Right lung (tissue), 5 donors: ENCODE results near the gene TMEM121B. TPM values are rescaled to one million over a fixed set of nuclear protein-coding genes. Genes with fewer than 3 reads are reported as not detected.

ENCODE experiments used
- DNase-seq, 2 donors: peaks; one replicate each; pipeline ENCODE4 v3.0.0-alpha.2; 2013
- polyA plus RNA-seq, 5 donors: library from polyadenylated mRNA; unstranded; fragments of 120-200 nt; gene quantifications; one replicate each; pipeline versions ENCODE4 v1.2.1 to v1.2.3, GENCODE V29; 2013; ENCODE audit warnings: inconsistent platforms in 1 of 5, low replicate concordance in 1 of 5; ENCODE audit not compliant: insufficient read length in 5 of 5, insufficient read depth in 1 of 5

TMEM121B gene
- polyA plus RNA-seq, 5 donors: 0.51 to 1.1 (median 0.77) TPM

GRCh38 chr22:17140022-17140421, 18.9 kb upstream of the TMEM121B start:
- DNase-seq: no peak

- no peak for DNase-seq
Measured at GRCh38 chr22:17138513-17138912, 17.4 kb upstream of the TMEM121B start.

GRCh38 chr22:17137861-17138425, 16.8 kb upstream of the TMEM121B start:
- no peak for DNase-seq

- DNase-seq: no peak
Measured at GRCh38 chr22:17137170-17137569, 16.0 kb upstream of the TMEM121B start.

DNA sequence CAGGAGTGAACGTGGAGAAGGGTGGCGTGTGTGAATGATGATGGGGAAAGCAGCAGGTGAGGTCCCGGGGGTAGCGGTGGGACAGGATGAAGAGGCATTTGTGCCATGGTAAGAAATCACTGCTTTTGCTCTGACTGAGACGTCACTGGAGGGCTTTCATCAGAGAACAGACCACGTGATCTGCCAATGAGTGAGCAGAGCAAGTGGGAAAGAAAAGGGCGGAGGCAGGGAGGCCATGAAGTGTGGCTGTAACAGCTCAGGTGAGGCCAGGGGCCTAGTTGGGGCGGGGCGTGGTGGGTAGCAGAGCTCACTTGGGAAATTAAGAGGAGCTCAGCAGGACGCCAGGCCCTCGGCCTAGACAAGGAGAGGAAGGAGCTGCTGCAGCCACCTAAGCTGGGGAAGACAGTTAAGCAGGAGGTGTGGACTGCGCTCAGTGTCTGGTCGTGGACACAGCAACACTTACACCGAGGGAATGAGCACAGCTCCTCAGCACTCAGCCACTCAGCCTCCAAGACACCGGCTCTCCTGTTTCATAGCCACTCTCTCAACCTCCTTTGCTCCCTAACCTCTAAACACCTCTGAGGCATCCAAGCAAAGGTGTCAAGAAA, 14.1 kb upstream of the TMEM121B start:
- no peak for DNase-seq

DNA sequence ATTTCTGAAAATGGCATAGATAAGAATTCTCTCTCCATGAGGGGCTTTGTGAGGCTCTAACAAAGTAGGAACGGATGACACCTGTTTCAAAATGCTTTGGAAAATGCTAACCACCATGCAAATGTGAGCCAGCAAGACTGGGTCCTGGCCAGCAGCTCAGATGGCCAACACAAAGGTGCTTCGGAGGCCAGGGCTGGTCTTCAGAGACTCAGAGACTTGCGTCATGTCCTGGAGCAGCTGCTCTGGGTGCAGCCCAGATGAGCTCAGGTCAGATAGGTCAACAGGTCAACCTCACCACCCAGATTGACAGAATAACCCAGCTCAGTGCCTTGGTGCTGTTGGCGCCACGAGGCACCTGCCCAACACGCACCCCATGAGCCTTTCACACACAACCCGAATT, 12.0 kb upstream of the TMEM121B start:
- DNase-seq: no peak

DNA sequence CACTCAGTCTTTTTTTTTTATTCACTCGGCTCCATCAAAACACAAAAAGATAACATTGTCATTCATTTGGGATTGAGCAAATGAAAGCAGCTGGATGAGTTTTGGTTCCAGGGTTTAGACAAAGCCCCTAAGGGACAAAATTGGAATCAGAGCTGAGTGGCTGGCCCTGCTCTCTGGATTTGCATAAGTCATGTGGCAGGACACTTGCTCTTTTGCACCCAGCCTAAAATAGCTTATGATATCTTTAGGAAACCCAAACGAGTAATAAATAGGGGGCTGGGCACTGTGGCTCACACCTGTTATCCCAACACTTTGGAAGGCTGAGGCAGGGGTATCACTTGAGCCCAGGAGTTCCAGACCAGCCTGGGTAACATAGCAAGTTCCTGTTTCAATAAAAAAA, 11.0 kb upstream of the TMEM121B start:
- no peak for DNase-seq

- DNase-seq: no peak
Measured at GRCh38 chr22:17131686-17132085, 10.5 kb upstream of the TMEM121B start.

- DNase-seq: no peak
Measured at GRCh38 chr22:17130199-17130598, 9.0 kb upstream of the TMEM121B start.

- no peak for DNase-seq
Measured at GRCh38 chr22:17120711-17121232, 388 bp downstream of the TMEM121B start.

DNA sequence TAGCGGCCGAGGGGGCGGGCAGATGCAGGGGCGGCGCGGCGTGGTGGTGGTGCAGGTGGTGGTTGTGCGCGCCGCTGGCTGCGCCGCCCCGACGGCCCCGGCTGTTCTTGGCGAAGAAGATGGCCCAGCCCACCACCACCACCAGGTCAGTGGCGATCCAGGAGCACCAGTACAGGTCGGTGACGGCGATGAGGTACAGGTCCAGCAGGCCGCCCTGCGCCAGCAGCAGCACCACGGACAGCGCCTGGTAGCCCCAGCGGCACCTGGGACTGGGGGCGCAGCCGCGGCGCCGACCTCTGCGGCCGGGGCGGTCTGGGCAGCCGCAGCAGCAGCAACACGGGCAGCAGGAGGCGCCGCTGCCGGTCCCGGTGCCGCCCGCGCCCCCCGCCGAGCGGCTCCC, 879 bp downstream of the TMEM121B start:
- peak; percentile 34 to 51 for DNase-seq

DNA sequence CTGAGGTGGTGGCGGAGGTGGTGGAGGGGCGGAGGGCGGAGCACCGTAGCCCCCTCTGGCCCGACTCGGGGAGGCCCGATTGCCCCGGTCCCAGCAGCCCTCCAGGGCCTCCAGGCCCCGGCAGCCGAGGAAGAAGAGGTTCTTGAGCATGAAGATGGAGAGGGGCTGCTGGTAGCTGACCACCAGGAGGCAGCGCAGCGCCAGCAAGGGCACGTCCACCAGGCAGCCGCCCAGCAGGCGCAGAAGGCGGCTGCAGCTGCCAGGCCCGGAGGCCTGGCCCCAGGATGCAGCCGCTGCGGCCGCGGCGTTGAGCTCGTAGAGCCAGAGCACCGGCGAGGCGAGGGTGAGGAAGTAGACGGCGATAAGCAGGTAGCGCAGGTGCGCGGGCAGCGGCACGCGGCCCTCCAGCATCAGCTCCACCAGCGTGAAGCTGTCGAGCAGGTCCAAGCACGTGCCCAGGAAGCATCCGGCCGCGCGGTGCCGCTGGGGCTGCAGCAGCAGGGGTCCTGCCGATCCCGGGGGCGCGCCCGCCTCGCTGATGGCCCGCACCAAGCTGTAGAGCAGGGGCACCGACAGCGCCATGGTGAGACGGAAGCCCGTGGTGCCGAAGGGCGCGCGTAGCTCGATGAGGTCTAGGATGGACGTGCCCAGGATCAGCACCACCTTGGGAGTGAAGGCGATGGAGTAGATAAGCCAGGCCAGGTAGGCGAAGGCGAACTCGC, 1.5 kb downstream of the TMEM121B start:
- no peak for DNase-seq

GRCh38 chr22:17118342-17118741, 2.8 kb downstream of the TMEM121B start:
- DNase-seq: no peak

GRCh38 chr22:17117890-17118289, 3.3 kb downstream of the TMEM121B start:
- DNase-seq: no peak

GRCh38 chr22:17117400-17117799, 3.8 kb downstream of the TMEM121B start:
- no peak for DNase-seq

- DNase-seq: no peak
Measured at GRCh38 chr22:17116572-17117330, 4.4 kb downstream of the TMEM121B start.

DNA sequence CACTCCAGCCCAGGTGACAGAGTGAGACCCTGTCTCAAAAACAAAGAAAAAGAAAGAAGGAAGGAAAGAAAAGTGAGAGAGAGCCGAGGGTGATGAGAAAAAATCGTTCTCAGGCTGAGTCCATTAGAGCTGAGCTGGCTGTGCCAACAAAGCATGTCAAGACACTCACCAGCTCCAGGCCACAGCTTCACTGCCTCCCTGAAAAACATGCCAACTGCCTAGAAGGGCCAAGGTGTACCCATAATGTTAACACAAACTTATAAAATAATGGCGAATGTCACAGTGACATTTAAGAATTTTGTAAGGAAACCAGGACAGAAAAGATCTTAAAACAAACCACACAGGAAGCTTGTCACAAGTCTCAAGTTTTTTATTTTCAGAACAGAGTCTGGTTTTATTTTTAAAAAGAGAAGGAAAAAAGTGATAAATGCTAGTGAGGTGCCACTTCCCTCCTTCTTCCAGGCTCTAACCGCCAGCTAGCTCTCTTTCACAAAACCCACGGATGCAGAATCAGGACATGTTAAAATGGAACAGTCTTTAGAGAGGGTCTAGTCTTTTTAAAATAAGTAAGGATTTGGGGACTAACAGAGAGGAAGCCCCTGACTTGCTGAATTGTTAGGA, 5.1 kb downstream of the TMEM121B start:
- no peak for DNase-seq

- no peak for DNase-seq
Measured at GRCh38 chr22:17115236-17115635, 5.9 kb downstream of the TMEM121B start.

GRCh38 chr22:17114898-17115235, 6.3 kb downstream of the TMEM121B start:
- DNase-seq: no peak

DNA sequence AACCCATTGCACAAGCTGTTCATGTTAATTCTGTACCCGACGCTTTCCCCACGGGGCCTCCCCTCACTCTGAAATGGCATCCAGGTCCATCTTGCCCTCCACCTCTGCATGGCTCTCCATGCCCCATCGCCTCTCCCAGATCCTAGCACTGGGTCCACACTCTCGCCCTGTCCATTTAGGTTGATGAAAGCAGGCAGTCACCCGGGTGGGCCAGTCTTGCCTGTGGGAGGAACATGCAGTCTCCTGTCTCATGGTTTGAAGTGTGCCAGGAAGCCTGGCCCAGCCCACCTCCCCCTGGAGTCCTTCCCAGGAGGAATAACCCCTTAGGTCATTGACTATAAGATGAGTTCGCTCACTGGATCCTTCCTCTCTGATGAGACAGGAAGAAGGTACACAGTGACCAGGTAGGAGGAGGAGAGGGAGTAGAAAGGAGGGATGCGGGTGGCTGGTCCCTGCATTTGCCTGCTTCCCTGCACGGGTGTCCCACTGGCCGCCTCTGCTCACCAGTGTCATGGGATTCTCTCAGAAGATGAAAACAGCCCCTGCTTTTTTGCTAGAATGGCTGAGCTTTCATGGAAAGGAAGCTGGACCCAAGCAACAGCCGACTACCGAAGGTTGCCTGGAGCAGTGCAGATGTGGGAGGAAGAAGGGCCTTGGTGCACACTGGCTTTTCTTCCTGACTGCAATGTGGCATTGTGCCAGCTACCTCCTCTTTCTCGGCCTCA, 6.8 kb downstream of the TMEM121B start:
- no peak for DNase-seq

DNA sequence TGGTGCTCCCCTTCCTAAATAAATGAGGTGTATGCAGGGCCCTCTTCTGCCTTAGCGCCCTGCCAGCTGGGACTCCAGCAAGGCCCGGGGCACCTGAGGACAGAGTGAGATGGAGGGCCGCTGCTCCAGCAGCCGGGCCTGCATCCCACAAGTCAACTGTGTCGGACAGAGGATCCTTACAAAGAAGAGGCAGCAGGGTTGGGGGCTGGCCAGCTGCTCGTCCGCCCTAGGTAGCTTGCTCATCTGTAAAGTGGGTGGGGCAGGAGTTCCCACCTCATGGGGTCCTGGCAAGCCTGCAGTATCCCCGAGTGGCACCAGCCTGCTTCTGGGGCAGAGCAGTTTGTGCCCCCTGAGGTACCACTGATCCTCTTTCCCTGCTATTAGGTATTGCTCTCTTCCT, 7.6 kb downstream of the TMEM121B start:
- DNase-seq: no peak
